ENCODE data around the gene NUP210.

The NUP210 gene

GRCh38 chr3:13289771-13290285 is 130.3 kb downstream of the NUP210 start:
- DNase-seq (ENCODE audit: low read depth), result no peak

GRCh38 chr3:13288732-13289718 is 131.1 kb downstream of the NUP210 start:
- DNase-seq (ENCODE audit: low read depth), result no peak

GRCh38 chr3:13287833-13288232 is 132.3 kb downstream of the NUP210 start:
- DNase-seq (ENCODE audit: low read depth), result no peak

GRCh38 chr3:13286873-13287272 is 133.2 kb downstream of the NUP210 start:
- DNase-seq (ENCODE audit: low read depth), result no peak

GRCh38 chr3:13285007-13285567 is 135.0 kb downstream of the NUP210 start:
- DNase-seq (ENCODE audit: low read depth), result no peak

- DNase-seq (ENCODE audit: low read depth), result no peak
Measured at GRCh38 chr3:13283877-13284264, 136.3 kb downstream of the NUP210 start.

GRCh38 chr3:13282986-13283876 is 136.9 kb downstream of the NUP210 start:
- peak; percentile 28 for DNase-seq (ENCODE audit: low read depth)

GRCh38 chr3:13282358-13282985 is 137.7 kb downstream of the NUP210 start:
- DNase-seq (ENCODE audit: low read depth), result peak; percentile 21

GRCh38 chr3:13281507-13282357 is 138.4 kb downstream of the NUP210 start:
- no peak for DNase-seq (ENCODE audit: low read depth)

GRCh38 chr3:13280811-13281506 is 139.2 kb downstream of the NUP210 start:
- no peak for DNase-seq (ENCODE audit: low read depth)

GRCh38 chr3:13280122-13280790 is 139.9 kb downstream of the NUP210 start:
- no peak for DNase-seq (ENCODE audit: low read depth)

- no peak for DNase-seq (ENCODE audit: low read depth)
Measured at GRCh38 chr3:13279532-13279910, 140.6 kb downstream of the NUP210 start.

- no peak for DNase-seq (ENCODE audit: low read depth)
Measured at GRCh38 chr3:13278783-13279531, 141.2 kb downstream of the NUP210 start.

GRCh38 chr3:13277860-13278531 is 142.1 kb downstream of the NUP210 start:
- no peak for DNase-seq (ENCODE audit: low read depth)

GRCh38 chr3:13277196-13277813 is 142.8 kb downstream of the NUP210 start:
- DNase-seq (ENCODE audit: low read depth), result no peak

- no peak for DNase-seq (ENCODE audit: low read depth)
Measured at GRCh38 chr3:13276438-13277195, 143.5 kb downstream of the NUP210 start.
